ENCODE measurements around the gene MS4A8. TPM values are rescaled to one million over a fixed set of nuclear protein-coding genes. Genes with fewer than 3 reads are reported as not detected.

The MS4A8 gene
- total and polyA plus RNA-seq, 2 of the 13 experiments (the other 11 are each of a cell fraction or from before 2014, with no cell fraction given), result not detected

DNA sequence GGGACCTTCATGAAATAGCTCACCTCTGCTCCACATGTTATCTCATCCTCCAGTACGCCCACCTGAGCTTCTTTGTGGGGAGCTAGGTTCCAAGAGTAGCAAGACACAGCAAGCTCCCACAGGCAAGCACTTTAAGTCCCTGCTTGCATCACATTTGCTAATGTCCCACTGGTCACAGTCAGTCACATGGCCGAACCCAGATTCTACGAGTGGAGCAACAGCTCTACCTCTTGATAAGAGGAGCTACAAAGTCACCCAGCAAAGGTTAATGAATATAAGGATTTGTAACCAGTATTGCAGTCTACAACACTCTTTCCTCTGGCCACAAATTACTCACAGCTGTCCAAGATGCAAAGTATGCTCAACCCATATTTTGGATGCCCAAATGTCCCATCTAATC lies 42.0 kb downstream of the MS4A8 start (continued):
- TF ChIP-seq, protein P1, sequence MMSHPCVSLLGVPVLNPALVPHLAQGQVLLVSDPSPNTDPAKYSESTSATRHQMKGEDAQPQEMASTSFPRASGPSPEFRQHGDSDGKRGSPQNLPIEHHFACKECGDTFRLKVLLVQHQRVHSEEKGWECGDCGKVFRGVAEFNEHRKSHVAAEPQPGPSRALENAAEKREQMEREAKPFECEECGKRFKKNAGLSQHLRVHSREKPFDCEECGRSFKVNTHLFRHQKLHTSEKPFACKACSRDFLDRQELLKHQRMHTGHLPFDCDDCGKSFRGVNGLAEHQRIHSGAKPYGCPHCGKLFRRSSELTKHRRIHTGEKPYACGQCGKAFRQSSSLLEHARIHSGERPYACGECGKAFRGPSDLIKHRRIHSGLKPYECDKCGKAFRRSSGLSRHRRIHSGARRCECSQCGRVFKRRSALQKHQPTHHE (CRISPR knock-in tag; IDR thresholded peaks at IDR 0.05; ENCODE audit: borderline replicate concordance), result no peak
- no peak for TF ChIP-seq FLYWCH1 (CRISPR knock-in tag; IDR thresholded peaks at IDR 0.05)
- no peak for TF ChIP-seq HCFC1 (IDR thresholded peaks at IDR 0.05; ENCODE audit: low read depth, low read length)
- TF ChIP-seq, protein P2, sequence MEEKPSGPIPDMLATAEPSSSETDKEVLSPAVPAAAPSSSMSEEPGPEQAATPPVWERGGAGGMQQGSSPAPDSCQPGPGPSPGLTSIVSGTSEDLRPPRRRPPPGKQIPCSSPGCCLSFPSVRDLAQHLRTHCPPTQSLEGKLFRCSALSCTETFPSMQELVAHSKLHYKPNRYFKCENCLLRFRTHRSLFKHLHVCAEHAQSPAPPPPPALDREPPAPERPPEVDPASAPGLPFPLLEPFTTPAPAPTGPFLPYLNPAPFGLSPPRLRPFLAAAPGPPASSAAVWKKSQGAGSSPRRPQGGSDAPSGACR (CRISPR knock-in tag; IDR thresholded peaks at IDR 0.05), result no peak

DNA sequence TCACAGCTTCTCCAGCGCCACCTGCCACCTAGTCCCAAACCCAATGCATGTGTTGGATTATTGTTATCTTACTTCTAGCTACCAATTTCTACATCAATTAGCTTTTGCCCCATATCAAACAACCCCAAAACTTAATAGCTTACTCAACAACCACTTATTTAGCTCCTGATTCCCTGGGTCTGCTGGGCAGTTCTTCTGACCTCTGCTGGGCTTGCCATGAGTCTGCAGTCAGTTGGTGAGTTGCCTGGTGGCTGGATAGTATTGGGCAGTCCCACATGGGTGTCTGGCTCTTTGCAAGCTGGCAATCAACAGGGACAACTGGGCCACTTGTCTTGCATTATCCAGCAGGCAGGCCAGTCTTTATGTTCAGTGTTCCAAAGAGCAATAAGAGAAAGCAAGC lies 43.6 kb downstream of the MS4A8 start:
- Histone ChIP-seq H3K36me3 (replicated peaks in 1 of 2; ENCODE audit: control insufficient read depth in 1 of 2, insufficient read depth in 2 of 2, low read length in 2 of 2) (no peaks in the 10 kb centered on the region), H3K4me2 (ENCODE audit: low read depth, low read length) (no peak overlapping the region), H2AFZ (ENCODE audit: low read length) (no peak overlapping the region), H3K27me3 (ENCODE audit: control insufficient read depth in 1 of 2, insufficient read depth in 2 of 2, low read length in 2 of 2) (peaks cover 0 to 4% of the 10 kb centered on the region in 2 experiments; a peak in 2 of 5 replicates), H3K27ac (ENCODE audit: extremely low read length, insufficient read depth, low read length) (no peak overlapping the region), H3K4me3 (replicated peaks in 1 of 3; ENCODE audit: insufficient read depth in 1 of 3, low read depth in 2 of 3, low read length in 3 of 3) (no peak overlapping the region), H3K9ac (ENCODE audit: insufficient read depth, low read depth, low read length) (no peak overlapping the region), H3K9me3 (ENCODE audit: low read length) (no peaks in the 10 kb centered on the region), H3K4me1 (ENCODE audit: insufficient read depth, low read length) (no peaks in the 10 kb centered on the region), H3K79me2 (ENCODE audit: insufficient read depth, low read length) (no peaks in the 10 kb centered on the region), H4K20me1 (ENCODE audit: insufficient read depth, low read length) (no peaks in the 10 kb centered on the region)
- CTCF ChIA-PET (ENCODE audit: low intra/inter-chr PET ratio, low total read pairs), result no interaction called here
- TF ChIP-seq, protein P3, sequence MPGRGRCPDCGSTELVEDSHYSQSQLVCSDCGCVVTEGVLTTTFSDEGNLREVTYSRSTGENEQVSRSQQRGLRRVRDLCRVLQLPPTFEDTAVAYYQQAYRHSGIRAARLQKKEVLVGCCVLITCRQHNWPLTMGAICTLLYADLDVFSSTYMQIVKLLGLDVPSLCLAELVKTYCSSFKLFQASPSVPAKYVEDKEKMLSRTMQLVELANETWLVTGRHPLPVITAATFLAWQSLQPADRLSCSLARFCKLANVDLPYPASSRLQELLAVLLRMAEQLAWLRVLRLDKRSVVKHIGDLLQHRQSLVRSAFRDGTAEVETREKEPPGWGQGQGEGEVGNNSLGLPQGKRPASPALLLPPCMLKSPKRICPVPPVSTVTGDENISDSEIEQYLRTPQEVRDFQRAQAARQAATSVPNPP (CRISPR knock-in tag; IDR thresholded peaks at IDR 0.05), result no peak
- no peak for FAIRE-seq
- intact Hi-C loops (cut with micrococcal nuclease; ENCODE audit: unreplicated experiment) (no loop called here), in situ Hi-C loops (cut with HindIII; ENCODE audit: extremely low pct_ligation_motif_present, low pct_unique_long_range_greater_than_20kb) (no loop called here)
- no TSS peak for BruUV-seq (replicated peaks)
- no peak; the same call in 2 of the 3 replicates for ATAC-seq
- POLR2A ChIA-PET, result no interaction called here
- no peak for DNase-seq (ENCODE audit: low spot score)
- 33% methylated on average over 1 of the region's 1 CpG for WGBS (ENCODE audit: low lambda C conversion rate)
